NCI-H82 (cell line): ENCODE data around the gene M6PR.
"Not testable (repeated sequence)": the region's sequence is repeated elsewhere in the genome, so short reads cannot be mapped to it uniquely, and the experiment has no call there.

Experiments
- DNase-seq: peaks from one replicate; lab custom pipeline; 2025; lab: John Stamatoyannopoulos, UW

Gene M6PR

DNA sequence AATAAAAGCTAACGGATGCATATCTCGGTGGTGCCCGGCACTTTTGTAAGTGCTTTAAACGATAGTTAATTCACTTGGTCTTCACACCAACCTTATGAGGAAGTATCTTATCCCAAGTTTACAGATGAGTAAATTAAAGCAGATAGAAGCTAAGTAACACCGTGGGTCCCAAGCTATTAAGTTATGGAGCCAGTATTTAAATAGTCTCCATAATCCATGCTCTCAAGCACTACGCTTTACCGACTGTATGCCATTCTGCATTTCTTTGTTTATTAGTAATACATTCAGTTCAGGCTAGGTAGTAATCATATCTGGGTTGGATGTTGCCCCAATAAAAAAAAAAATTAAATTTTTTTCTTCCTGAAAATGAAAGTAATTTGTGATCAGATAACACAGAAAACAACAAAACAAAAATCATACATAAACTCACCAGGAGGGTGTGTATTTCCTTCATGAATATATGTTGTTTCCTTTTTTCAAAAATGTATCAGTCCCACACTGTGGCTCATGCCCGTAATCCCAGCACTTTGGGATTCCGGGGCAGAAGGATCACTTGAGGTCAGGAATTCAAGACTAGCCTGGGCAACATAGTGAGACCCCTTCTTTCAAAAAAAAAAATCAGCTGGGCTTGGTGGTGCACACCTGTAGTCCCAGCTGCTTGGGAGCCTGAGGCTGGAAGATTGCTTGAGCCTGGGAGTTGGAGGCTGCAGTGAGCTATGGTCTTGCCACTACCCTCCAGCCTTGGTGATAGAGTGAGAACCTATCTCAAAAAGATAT, 1.4 kb upstream of the M6PR start:
- DNase-seq = no peak

DNA sequence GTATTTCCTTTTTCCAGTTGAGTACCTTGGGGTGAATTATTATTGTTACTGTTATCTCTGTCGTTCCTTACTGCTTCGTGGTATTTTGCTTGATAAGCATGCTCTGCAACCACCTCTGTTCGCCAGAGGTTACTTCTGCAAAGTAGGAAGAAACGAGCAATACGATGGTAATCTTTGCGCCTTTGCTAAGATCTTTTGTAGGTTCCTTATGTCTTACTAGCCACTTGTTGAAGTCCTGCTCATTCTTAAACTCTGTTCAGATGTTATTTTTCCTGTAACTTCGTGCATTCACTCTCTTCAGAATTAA, 729 bp upstream of the M6PR start:
- DNase-seq = no peak

- peak; percentile 73 for DNase-seq
Measured at GRCh38 chr12:8948701-8949341, 624 bp downstream of the M6PR start.

GRCh38 chr12:8947737-8948136, 1.7 kb downstream of the M6PR start:
- DNase-seq = no peak

DNA sequence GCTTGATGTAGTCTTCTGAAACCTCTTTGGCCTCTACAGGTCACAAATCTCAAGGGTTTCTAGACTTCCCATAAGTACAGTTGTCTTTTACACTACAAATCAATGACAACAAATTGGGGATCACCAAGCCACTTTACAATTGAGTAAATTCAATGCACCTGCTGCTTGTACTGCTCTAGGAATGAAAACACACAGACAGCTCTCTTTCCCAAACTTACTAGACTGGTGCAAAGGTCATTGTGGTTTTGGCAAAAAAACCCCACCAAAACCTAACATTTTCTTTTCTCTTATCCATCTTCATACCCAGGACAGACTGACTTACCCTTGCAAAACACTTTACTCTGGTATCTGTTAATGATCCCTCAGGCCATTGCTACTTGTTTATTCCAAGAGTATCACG, 2.7 kb downstream of the M6PR start:
- DNase-seq = no peak

- DNase-seq = no peak
Measured at GRCh38 chr12:8943565-8944186, 5.8 kb downstream of the M6PR start.

DNA sequence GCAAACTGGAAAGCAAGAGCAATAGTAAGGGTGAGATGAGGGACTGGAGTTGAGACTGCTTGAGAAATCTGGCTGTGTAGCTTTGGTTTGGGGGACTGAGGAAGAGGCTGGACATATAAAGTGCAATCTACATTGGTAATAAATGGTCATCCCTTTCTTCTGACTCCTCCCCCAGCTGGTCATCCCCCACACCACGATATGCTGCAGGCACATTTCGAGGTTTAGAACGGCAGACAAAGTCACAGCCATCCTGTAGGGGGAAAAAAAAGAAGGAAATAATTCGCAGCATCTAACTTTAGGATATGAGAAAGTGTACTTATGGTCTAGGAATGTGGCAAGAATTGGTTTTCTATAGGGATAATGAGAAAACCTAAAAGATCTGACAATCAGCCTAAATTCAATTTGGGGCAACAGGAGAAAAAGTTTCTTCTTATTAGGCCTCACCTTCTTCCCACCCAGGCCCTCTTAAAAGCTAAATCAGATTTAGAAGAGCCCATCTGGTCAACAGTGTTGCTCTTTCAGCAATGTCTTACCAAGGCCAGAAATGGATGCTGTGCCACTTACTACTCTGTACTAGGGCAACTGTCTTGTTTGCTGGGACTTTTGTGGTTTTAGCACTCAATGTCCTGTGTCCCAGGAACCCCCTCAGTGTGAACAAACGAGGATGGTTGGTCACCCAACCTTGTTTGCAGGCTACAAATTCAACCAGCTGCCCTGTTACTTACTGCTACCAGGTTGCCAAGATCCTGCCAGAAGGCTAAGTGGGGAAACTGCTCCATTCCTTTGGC, 7.6 kb downstream of the M6PR start:
- no peak for DNase-seq

DNA sequence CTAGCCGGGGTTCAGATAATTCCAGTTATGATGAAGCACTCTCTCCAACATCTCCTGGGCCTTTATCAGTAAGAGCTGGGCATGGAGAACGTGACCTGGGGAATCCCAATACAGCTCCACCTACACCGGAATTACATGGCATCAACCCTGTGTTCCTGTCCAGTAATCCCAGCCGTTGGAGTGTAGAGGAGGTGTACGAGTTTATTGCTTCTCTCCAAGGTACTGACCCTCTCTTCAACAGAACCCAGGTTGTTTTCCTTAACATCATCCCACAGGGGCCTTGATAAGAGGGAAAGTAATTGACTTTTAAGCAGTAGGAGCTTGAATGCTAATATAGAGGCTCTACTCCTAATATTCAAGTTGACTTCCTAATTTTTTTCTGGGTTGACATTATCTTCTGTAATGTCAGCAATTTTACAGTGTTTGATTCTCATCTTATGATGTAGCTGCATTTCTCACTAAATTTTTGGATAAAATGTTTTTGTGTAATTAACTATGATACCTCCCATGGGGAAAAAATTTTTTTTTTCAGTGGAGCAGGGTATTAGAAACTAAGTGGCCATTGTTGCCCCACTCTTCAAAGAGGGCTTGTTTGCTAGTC, 11.5 kb downstream of the M6PR start:
- DNase-seq = not testable (repeated sequence)

DNA sequence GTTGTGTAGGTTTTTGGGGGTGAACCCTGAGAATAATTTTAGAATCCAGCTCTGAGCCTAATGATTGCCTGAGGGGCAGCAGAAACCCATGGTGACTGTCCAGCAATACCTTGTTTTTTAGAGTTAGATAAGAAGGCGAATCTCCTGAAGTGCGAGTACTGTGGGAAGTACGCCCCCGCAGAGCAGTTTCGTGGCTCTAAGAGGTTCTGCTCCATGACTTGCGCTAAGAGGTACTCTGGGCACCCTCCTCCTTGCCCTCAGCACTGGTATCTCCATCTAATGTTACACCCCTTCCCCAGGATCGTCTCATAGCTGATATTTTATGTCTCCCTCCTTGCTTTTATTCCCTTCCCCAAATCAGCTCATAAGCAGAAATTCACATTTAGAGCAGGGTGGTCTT, 12.7 kb downstream of the M6PR start:
- DNase-seq = no peak

GRCh38 chr12:8934080-8934479, 15.4 kb downstream of the M6PR start:
- not testable (repeated sequence) for DNase-seq

GRCh38 chr12:8932464-8932863, 17.0 kb downstream of the M6PR start:
- DNase-seq = not testable (repeated sequence)

GRCh38 chr12:8930655-8931323, 18.7 kb downstream of the M6PR start:
- not testable (repeated sequence) for DNase-seq

DNA sequence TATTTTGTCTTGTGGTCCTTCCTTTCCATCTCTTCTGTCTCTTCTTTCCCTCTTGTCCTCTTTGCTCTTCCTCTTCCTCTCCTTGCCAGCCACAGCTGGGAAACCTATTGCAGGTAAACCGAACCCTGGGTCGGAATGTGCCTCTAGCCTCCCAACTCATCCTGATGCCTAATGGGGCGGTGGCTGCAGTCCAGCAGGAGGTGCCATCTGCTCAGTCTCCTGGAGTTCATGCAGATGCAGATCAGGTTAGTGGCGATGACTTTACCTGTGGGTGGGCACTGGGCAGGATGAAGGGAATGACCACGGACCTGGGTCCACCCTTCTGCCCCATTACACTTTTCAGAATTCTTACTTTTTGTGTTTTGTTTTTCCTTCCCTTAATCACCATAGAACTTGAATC, 26.9 kb downstream of the M6PR start:
- DNase-seq = no peak

DNA sequence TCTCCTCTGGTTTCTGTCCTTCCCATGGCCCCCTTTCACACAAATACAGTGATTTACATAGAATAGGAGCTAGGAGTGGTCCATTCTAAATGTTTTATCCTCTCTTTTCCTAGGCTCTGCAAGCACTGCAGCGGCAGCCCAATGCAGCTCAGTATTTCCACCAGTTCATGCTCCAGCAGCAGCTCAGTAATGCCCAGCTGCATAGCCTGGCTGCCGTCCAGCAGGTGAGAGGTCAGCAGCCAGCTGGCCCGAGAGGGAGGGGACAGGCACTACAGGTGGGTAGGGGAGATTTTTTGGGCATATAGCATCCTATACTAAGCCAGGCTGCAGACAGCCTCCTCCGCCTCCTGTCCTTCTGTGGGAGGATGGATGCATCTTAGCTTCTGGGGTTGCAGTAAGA, 29.8 kb downstream of the M6PR start:
- not testable (repeated sequence) for DNase-seq

DNA sequence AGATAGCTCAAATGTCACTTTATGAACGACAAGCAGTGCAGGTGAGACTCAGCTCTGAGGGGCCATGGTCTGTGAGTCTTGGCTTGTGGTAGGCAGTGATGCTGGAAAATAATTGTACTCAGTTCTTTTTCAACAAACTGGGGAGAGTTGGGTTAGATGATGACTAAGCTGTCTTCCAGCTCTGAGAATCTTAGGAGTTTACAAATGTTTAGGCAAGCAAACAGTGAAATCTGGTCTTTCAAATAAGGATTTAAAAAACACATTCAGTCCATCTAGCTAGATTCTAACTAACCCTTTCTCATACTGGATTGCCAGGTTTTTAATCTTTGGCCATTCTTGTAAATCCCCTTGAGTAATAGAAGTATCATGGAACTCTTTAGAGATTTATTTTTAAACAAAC, 31.7 kb downstream of the M6PR start:
- DNase-seq = no peak

DNA sequence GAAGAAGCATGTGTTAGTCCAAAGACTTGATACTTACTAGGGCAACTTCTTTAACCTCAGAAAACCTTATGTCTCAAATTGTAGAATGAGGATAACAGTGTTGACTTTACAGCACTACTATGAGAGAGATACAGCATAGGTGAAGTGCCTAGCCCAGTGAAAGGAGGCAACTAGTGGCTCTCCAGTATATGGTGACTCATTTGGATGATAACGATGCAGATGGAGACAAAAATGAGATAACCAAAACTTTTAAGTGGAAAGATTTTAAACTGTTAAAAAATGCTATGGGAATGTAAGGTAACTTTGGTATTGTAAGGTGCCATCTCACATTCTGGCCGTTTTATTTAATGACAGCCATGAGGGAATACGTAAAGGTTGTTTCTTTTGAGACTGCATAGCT, 32.4 kb downstream of the M6PR start:
- no peak for DNase-seq

DNA sequence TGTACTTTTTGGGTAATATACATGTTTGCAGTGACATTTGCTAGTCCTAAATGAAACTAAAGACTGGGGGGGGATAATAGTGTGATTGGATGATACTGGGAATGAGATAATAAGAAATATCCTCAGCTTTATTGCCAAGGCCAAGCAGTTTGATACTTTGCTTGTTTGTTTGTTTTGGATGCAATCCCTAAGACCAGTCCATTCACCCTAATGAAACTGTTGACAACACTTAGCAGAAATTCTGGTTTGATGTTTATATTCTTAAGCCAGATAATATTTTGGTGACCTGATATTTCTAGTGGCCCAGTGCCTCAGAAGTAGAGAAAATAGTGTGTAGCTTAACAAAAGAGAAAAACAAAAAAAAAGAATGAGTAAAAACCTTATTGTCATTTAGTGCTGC, 33.3 kb downstream of the M6PR start:
- DNase-seq = no peak

DNA sequence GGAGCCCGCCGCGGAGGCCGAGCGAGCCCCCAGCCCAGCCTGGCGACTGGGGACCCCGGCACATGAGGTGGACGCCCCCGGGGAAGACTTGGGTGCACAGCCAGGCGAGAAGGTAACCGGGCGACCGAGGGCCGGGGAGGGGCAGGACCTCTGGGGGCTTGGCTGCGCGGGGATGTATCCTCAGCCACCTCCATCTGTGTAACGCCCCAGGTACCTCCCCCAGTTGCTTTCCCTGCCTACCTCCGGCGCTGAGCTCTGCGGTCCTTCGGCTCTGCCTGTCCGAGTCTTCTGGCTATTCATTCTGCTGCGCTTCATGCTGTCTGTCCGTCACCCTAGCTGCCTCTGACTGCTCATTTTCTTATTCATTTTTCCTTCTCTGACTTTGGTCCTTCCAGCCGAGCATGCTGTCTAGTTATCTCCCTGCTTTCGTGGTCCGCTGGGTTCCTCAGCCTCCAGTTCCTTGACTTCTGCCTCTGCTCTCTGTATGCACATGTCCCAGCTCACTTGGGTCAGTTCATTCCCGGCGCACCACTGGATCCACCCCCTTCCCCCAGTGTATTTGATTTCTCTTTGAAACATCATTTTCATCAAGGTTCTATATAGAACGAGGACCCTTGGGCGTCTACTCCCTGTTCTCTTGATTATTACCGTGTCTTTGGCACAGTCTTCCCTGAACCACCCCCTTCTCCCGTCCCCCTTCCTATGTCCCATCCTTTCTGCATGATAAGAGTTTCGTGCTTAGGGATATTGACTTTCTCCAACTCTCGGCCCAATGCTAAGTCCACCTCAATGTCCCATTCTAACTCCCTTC, 34.5 kb downstream of the M6PR start:
- peak; percentile 79 for DNase-seq

DNA sequence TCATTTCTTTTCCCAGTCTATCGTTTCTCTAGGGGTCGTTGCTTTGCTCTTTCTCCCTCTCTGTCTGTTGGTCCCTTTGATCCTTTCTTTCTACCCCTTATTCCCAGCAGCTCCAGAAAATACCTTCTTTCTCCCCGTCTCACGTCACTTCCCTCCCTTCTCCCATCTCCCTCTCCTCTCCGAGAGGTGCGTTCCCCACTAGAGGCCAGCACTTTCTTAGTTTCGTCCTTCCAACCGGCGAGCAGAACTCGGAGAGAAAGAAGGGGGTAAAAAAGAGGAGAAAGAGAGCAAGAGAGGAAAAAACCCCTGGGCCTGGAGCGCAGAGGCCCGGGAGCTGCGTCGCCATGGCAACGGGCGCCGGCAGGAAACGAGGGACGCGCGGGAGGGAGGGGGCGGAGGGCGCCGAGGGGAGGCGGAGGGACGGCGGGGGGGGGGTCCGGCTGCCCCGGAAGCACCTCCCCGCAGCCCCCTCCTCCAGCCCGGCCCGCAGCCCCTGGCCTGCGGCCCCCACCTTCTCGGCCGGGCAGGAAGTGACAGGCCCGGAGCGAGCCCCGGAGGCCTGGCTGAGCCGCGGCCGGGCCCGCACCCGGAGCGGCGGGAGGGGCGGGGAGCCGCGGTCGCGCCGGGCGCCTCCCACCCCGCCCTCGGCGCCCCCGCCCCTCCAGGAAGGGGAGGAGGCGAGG, 35.3 kb downstream of the M6PR start, which contains the start of gene PHC1:
Gene PHC1, plus strand, starts transcription at position 477 of the 683 bp plus-strand sequence. CDS start 3,169 bp downstream, outside the sequence.
- DNase-seq = peak; percentile 89

GRCh38 chr12:8913702-8914032, 35.8 kb downstream of the M6PR start:
- DNase-seq = peak; percentile 52
